A673 (cell line): ENCODE measurements around the gene ZBTB16. TPM values are rescaled to one million over a fixed set of nuclear protein-coding genes. Genes with fewer than 3 reads are reported as not detected.

Experiments
- BruUV-seq: library from RNA; stranded (reverse); fragments of 400-500 nt; replicated peaks from 2 replicates; lab custom pipeline; 2021; lab: Mats Ljungman, UMichigan
- CTCF ChIA-PET: fragments of 300-600 bp; sonication (Branson Sonifier 250); formaldehyde crosslinking; loops from one replicate; lab custom pipeline; 2022; ENCODE audit warnings: antibody characterized with exemption; lab: Charles Lee
- POLR2A ChIA-PET: fragments of 300-600 bp; sonication (Branson Sonifier 250); formaldehyde crosslinking; loops from one replicate; lab custom pipeline; 2022; ENCODE audit warnings: antibody characterized with exemption; ENCODE audit not compliant: low non-redundant PET; lab: Charles Lee
- DNase-seq: peaks from one replicate; pipeline ENCODE4 v3.0.0-alpha.2; 2015; ENCODE audit warnings: low spot score
- H3K27ac ChIP-seq: fragments of 200-600 bp; sonication (generic); 2 replicates; pipeline ENCODE4 v1.5.1; 2016; ENCODE audit warnings: mixed run types, low read depth, mild to moderate bottlenecking, mixed read lengths, antibody characterized with exemption, low read length; ENCODE audit not compliant: poor library complexity, severe bottlenecking
- H3K27me3 ChIP-seq: fragments of 200-600 bp; sonication (generic); replicated peaks from 2 replicates; pipeline ENCODE4 v1.6.1; 2017; ENCODE audit warnings: mixed run types, low read depth, mild to moderate bottlenecking, mixed read lengths, antibody characterized with exemption, low read length; ENCODE audit not compliant: insufficient read depth, poor library complexity
- H3K36me3 ChIP-seq: fragments of 200-600 bp; sonication (generic); 2 replicates; pipeline ENCODE4 v1.6.1; 2016; ENCODE audit warnings: mixed run types, mild to moderate bottlenecking, mixed read lengths, antibody characterized with exemption, low read length; ENCODE audit not compliant: insufficient read depth, poor library complexity, severe bottlenecking
- H3K4me1 ChIP-seq: fragments of 200-600 bp; sonication (generic); 2 replicates; pipeline ENCODE4 v1.6.1; 2017; ENCODE audit warnings: mixed run types, mild to moderate bottlenecking, mixed read lengths, antibody characterized with exemption, low read length; ENCODE audit not compliant: insufficient read depth, poor library complexity, severe bottlenecking
- H3K4me3 ChIP-seq: fragments of 200-600 bp; sonication (generic); 2 replicates; pipeline ENCODE4 v1.5.1; 2016; ENCODE audit warnings: low read depth, mixed run types, mild to moderate bottlenecking, mixed read lengths, low read length; ENCODE audit not compliant: poor library complexity, severe bottlenecking
- H3K9me3 ChIP-seq: fragments of 200-600 bp; sonication (generic); 2 replicates; pipeline ENCODE4 v1.6.1; 2016; ENCODE audit warnings: mixed run types, low read depth, mild to moderate bottlenecking, mixed read lengths, antibody characterized with exemption, low read length; ENCODE audit not compliant: poor library complexity, severe bottlenecking
- EZH2 ChIP-seq: fragments of 200-600 bp; sonication (generic); IDR thresholded peaks from 2 replicates; pipeline ENCODE4 v1.6.1; 2017; ENCODE audit warnings: borderline replicate concordance, low read depth, mild to moderate bottlenecking, mixed read lengths, antibody characterized with exemption, low read length; ENCODE audit not compliant: poor library complexity, severe bottlenecking
- intact Hi-C: fragments of 100-400 bp; cut with micrococcal nuclease; formaldehyde crosslinking; loops from one replicate; pipeline ENCODE4 v1.10.0; 2022; ENCODE audit not compliant: unreplicated experiment
- total RNA-seq: library from RNA; stranded (reverse); gene quantifications from 2 replicates; pipeline ENCODE4 v1.2.3, GENCODE V29; 2021
- TF ChIP-seq, protein P1 (sequence below): fragments of 300-800, 200-600 bp; sonication (generic); conservative IDR thresholded peaks from 2 replicates; pipeline ENCODE4 v1.5.1; 2017; ENCODE audit warnings: low read depth, mild to moderate bottlenecking, antibody characterized with exemption, low read length, moderate library complexity, mixed read lengths

Gene ZBTB16
- total RNA-seq, 1 experiment from 2014 or later, result 12.0 TPM

DNA sequence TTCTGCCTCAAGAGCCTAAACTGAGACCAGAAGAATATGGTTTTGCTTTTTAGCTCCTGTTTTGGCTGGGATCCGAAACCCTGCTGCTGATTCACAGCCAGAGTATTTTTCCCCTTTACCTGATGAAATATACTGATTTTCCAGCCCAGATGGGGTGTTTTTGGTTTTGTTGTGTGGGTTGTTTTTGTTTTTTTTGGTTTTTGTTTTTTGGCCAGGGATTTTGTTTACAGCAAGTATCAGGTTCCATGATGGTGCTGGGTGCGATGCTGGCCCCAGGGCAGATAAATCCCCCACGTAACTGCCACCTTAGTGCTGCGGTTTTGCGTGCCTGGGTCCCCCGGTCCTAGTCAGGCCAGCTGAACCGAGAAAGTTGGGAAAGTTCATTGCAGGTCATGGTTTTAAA is 103.7 kb downstream of the ZBTB16 start:
- Histone ChIP-seq H3K9me3 (no peaks in the 10 kb centered on the region), H3K27me3 (no peaks in the 10 kb centered on the region), H3K4me3 (peak overlapping the region; percentile 27), H3K4me1 (peaks cover 91% of the 10 kb centered on the region), H3K27ac (peak overlapping the region; percentile 11), H3K36me3 (no peaks in the 10 kb centered on the region)
- no peak for TF ChIP-seq EZH2
- TF ChIP-seq, protein P1, sequence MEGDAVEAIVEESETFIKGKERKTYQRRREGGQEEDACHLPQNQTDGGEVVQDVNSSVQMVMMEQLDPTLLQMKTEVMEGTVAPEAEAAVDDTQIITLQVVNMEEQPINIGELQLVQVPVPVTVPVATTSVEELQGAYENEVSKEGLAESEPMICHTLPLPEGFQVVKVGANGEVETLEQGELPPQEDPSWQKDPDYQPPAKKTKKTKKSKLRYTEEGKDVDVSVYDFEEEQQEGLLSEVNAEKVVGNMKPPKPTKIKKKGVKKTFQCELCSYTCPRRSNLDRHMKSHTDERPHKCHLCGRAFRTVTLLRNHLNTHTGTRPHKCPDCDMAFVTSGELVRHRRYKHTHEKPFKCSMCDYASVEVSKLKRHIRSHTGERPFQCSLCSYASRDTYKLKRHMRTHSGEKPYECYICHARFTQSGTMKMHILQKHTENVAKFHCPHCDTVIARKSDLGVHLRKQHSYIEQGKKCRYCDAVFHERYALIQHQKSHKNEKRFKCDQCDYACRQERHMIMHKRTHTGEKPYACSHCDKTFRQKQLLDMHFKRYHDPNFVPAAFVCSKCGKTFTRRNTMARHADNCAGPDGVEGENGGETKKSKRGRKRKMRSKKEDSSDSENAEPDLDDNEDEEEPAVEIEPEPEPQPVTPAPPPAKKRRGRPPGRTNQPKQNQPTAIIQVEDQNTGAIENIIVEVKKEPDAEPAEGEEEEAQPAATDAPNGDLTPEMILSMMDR, result no peak
- CTCF ChIA-PET, result no interaction called here
- BruUV-seq, result no TSS peak
- POLR2A ChIA-PET, result no interaction called here
- intact Hi-C loops, result no loop called here
- no peak for DNase-seq

DNA sequence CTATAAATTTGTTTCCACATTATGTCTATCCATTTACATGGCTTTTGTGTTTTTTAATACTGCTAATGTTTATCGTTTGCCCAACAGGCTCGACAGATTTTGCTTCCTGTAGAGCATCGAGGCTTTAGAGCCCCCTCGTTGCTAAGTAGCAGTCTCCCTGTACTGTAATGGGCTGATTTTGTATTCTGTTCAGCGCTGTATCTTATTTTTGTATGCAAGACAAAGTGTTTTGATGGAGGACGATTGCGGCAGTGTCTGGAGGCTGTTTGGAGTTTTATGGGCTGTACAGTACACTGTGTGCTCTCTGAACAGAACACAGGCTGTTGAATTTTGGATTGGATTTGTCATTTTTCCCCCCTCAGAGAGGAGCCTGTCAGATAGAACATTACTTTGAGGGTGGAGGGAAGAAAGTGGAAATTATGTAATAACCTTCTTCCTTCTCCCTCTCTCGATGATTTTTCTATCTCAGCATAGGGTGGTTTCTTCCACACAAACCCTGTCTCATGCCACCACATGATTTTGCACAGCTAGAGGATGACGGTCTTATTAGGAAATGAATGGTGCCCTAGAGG is 104.4 kb downstream of the ZBTB16 start:
- H3K27me3 ChIP-seq, result no peaks in the 10 kb centered on the region
- H3K9me3 ChIP-seq, result no peaks in the 10 kb centered on the region
- BruUV-seq, result no TSS peak
- no peak for DNase-seq
- CTCF ChIA-PET, result no interaction called here
- H3K36me3 ChIP-seq, result no peaks in the 10 kb centered on the region
- H3K4me1 ChIP-seq, result peaks cover 94% of the 10 kb centered on the region
- peak overlapping the region; percentile 27 for H3K4me3 ChIP-seq
- POLR2A ChIA-PET, result no interaction called here
- TF ChIP-seq, protein P1, result no peak
- no peak for TF ChIP-seq EZH2
- intact Hi-C loops, result no loop called here
- H3K27ac ChIP-seq, result no peak overlapping the region

DNA sequence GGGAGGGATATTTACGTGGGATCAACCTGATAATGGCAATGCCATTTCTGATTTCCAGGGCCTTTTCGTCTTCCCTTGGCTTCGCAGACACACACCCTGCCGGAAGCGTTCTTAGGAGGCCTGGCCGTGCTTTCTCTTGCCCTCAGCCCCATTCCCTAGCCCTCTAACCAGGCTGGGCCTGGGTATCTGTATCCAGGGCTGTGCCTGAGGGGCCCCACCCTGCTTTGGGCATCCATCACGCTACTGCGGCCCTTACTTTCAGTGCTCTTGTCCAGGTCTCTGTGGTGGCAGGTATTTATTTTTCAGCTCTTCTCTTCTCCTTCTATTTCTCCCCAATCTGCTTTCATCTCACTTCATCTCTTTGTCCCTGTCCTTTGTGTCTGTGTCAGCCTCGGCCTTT is 105.0 kb downstream of the ZBTB16 start:
- no peak for DNase-seq
- Histone ChIP-seq H3K9me3 (no peaks in the 10 kb centered on the region), H3K4me3 (no peak overlapping the region), H3K27ac (no peak overlapping the region), H3K36me3 (no peaks in the 10 kb centered on the region), H3K4me1 (peaks cover 94% of the 10 kb centered on the region), H3K27me3 (no peaks in the 10 kb centered on the region)
- TF ChIP-seq EZH2, result no peak
- TF ChIP-seq, protein P1, result no peak
- CTCF ChIA-PET, result no interaction called here
- BruUV-seq, result no TSS peak
- POLR2A ChIA-PET, result no interaction called here
- intact Hi-C loops, result no loop called here
